Cardiac fibroblast (primary cell): ENCODE data around the gene UBE2E2.
"Not testable (repeated sequence)": the region's sequence is repeated elsewhere in the genome, so short reads cannot be mapped to it uniquely, and the experiment has no call there.

ENCODE experiments used
- DNase-seq, 2 donors: peaks; one replicate each; pipeline versions ENCODE4 v3.0.0 to v3.0.0-alpha.2; 2010; ENCODE audit warnings: low read depth in 2 of 2
- H3K4me3 ChIP-seq, 2 donors: replicated peaks in 1 of 2; 1 replicate in 1 of 2; 2 replicates in 1 of 2; pipeline ENCODE4 v1.5.1; 2011; ENCODE audit warnings: low read depth in 2 of 2, low read length in 2 of 2, mild to moderate bottlenecking in 2 of 2, moderate library complexity in 1 of 2
- TF ChIP-seq, protein P1 (sequence below): IDR thresholded peaks from one replicate; pipeline ENCODE4 v1.5.1; 2011; ENCODE audit warnings: low read depth, mild to moderate bottlenecking, low read length, inconsistent platforms

UBE2E2 gene

DNA sequence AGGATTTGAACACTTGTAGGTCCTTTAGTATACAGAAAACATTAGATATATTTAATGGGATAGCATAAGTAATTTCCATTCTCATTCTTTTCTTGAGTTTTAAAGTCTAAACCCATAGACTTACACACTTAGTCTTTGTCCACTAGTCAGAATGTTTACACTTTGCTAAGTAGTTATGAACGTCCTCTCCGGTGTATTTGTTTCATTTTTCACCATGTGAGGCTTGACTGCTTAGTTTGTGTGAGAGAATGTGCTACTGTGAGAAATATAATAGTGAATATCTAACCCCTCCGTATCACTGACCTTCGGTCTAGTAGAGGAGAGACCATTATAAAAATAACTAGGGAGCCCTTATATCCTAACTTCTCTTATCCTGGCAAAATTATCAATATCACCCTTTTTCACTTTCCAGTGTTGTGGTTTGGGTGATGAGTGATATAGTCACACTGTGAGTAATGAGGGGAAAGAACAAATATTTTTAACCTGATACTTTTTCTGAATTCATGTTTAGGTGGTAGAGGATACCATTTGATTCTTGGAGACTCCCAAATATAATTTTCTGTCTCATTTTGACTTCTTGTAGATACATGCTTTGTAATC, 122.4 kb downstream of the UBE2E2 start:
- peak in 1 of 2 donors; percentile 29 for DNase-seq
- TF ChIP-seq, protein P1, sequence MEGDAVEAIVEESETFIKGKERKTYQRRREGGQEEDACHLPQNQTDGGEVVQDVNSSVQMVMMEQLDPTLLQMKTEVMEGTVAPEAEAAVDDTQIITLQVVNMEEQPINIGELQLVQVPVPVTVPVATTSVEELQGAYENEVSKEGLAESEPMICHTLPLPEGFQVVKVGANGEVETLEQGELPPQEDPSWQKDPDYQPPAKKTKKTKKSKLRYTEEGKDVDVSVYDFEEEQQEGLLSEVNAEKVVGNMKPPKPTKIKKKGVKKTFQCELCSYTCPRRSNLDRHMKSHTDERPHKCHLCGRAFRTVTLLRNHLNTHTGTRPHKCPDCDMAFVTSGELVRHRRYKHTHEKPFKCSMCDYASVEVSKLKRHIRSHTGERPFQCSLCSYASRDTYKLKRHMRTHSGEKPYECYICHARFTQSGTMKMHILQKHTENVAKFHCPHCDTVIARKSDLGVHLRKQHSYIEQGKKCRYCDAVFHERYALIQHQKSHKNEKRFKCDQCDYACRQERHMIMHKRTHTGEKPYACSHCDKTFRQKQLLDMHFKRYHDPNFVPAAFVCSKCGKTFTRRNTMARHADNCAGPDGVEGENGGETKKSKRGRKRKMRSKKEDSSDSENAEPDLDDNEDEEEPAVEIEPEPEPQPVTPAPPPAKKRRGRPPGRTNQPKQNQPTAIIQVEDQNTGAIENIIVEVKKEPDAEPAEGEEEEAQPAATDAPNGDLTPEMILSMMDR, result no peak
- H3K4me3 ChIP-seq, result no peak overlapping the region

DNA sequence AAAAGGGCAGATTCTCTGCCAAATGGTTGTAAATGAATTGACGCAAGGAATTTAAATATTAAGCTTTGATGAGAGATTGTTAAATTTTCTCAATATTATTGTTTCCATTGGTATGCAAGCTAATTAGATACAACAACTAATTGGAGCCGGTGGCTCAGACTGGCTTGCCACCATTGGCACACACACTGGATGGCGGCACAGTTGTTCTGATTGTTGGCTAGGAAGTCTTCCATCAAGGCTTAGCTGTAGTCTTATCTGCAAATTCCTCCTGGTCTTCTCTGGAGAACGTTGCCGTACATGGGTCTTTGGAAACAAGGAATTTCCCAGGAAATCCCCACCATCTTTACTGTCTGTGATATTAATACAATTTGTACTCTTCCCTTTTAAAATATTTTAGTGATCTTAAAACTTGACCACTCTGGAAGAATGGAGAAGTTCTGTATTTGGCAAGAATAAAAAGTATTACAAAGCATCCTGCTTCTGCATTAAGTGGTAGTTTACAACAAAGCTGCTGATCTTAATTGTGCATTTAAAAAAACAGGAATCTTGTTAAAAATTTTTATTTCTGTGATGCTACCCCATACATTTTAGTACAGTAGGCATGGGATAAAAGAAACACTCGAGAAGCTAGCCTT, 126.5 kb downstream of the UBE2E2 start:
- TF ChIP-seq, protein P1, result no peak
- no peak for DNase-seq
- no peak overlapping the region for H3K4me3 ChIP-seq

DNA sequence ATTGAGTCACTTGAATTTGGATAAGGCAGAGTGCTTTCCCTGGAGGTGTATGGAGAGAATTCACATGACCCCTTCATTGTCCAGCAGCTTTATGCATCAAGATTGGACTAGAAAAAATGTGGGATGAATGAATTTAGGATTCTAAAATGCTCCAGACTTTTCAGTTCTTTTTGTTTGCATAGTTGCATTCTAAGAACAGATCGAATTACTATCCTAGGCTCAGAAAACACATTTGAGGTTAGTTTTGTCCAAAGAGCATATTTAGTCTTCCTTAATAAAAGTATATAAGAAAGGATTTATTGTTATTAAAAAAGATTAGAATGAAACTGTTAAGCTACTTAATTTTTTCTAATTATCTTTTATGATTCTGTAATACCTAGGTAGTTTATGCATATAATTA, 127.4 kb downstream of the UBE2E2 start:
- no peak overlapping the region for H3K4me3 ChIP-seq
- no peak for DNase-seq
- TF ChIP-seq, protein P1, result no peak

DNA sequence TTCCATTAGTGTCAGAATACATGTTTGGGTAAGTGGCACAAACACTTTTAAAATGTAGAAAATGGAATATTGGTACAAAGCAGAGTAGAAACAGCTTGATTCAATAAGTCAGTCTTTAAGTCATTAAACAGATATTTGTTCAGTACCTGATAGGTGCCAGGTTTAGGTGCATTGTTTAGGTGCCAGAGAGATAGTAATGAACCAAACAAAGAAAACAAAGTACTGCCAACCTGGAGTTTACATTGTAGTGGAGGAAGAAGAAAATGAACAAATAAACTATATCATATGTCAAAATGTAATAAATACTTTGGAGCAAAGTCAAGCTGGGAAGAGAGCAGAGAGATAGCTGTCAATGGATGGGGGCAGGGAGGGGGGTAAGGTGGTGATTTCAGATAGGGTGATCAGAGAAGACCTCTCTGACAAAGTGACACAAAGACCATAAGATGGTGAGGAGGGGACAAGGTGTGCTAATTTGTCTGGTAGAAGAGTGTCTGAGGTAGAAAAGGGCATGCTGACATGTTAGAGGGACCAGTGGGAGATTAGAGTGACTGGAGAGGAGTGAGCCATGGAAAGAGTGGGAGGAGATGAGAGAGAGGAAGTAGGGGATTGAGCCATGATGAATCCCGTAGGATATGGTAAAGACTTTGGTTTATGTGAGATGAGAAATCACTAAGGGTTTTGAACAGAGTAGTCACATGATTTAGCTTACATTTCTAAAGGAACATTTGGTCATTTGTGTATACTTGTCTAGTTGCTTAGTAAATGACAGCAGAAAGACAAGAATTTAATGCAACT, 128.2 kb downstream of the UBE2E2 start:
- H3K4me3 ChIP-seq, result no peak overlapping the region
- no peak for DNase-seq
- TF ChIP-seq, protein P1, result no peak

DNA sequence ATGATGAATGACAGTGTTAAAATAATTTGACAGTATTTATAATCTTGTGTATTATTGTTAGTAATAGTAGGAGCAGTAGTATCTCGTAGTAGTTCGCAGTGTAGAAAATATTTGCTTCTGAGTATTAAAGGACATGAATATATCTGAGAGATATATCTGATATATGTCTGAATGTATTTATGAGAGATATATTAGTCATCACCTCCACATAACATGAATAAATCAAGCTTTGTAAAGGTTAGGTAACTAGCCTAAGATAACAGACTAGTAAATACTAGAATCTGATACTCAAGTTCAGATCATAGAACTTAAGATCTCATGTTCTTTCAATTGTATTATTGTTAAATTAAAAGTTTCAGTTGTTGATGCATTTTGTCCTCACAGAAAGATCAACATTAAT, 130.5 kb downstream of the UBE2E2 start:
- TF ChIP-seq, protein P1, result no peak
- DNase-seq, result no peak
- H3K4me3 ChIP-seq, result no peak overlapping the region

DNA sequence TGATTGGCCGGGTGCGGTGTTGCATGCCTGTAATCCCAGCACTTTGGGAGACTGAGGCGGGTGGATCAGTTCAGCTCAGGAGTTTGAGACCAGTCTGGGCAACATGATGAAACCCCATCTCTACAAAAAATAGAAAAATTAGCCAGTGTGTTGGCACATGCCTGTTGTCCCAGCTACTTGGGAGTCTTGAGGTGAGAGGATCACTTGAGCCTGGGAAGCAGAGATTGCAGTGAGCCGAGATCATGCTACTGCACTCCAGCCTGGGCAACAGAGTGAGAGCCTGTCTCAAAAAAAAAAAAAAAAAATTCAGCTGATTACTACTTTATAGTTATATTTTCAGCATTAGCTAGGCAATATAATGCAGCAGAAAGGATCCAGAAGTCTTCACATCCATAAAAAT, 133.7 kb downstream of the UBE2E2 start:
- not testable (repeated sequence) for H3K4me3 ChIP-seq, DNase-seq

DNA sequence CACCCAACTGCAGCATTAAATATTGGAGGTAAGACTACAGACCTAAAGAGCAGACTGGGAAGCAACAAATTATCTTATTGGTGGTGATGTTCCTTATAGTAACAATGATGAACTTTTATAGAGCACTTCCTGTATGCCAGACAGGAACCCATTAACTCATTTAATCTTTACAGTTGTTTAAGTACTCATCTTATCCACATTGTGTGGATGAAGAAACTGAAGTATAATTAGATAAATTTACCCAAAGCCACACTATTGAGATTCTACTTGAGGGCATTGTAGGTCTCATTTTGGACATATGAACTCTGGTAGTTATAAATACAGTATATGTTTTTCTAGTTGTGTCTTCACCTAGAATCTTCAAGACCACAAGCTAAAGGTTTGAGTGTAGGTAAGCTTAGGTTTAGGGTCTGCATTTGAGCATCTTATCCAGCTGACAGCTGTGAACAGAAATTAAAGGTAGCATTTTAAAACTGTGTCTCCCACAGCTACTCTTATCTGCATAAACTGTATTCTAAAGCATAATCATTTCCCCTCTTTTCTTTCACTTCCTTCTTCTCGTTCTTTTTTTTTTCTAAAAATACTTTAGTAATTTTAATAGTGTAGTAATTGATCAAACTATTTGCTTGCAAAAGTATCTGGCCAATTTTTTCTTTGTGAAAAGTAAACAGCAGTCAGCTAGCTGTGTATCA, 138.2 kb downstream of the UBE2E2 start:
- no peak overlapping the region for H3K4me3 ChIP-seq
- TF ChIP-seq, protein P1, result no peak
- DNase-seq, result no peak
